Endometrium (tissue), 2 donors: Measurements from ENCODE around the gene NCEH1.
"Not testable (repeated sequence)": the region's sequence is repeated elsewhere in the genome, so short reads cannot be mapped to it uniquely, and the experiment has no call there.

Experiments
- FAIRE-seq: peaks from 2 replicates; lab custom pipeline; 2012; peaks lifted over from hg19 to GRCh38; lab: Jason Lieb, UNC
- donor health status: control.
- donor health status: control.

NCEH1 gene

DNA sequence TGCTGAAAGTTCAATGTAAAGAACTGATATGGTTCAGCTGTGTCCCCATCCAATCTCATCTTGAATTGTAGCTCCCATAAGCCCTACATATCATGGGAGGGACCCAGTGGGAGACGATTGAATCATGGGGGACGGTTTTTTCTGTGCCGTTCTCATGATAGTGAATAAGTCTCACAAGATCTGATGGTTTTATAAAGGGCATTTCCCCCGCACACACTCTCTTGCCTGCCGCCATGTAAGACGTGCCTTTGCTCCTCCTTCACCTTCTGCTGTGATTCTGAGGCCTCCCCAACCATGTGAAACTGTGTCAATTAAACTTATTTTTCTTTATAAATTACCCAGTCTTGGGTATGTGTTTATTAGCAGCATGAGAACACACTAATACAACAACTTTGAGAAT is 101.1 kb downstream of the NCEH1 start:
- no peak for FAIRE-seq

- no peak for FAIRE-seq
Measured at GRCh38 chr3:172608575-172608974, 102.3 kb downstream of the NCEH1 start.

DNA sequence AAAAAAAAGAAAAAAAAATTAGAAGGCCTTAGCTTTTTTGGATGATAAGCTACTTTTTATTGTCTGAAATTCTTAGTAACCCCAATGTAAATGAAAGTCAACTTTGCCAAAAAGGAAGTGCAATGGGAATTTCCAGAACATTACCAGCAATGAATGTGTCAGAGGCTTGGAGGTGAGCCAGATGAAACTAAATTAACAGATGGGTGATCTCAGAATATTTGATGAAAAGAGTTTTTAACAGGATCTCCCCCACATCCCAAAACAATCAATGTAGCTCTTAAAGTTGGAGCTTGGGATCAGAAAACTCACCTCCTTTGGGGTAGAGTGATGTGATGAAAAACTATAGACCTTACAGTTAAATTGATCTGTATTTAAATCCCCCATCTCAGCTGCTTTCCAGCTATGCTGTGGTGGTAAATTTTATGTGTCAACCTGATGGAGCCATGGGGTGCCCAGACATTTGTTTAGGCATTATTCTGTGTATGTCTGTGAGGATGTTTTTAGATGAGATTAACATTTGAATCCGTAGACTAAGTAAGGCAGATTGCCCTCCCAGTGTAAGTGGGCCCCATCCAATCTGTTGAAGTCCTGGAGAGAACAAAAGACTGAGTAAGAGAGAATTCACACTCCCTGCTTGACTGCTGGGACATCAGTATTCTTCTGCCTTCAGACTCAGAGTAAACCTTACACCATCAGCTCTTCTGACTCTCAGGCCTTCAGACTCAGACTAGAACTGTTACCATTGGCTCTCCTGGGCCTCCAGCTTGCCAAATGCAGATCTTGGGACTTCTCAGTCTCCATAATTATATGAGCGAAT is 103.4 kb downstream of the NCEH1 start:
- no peak for FAIRE-seq

DNA sequence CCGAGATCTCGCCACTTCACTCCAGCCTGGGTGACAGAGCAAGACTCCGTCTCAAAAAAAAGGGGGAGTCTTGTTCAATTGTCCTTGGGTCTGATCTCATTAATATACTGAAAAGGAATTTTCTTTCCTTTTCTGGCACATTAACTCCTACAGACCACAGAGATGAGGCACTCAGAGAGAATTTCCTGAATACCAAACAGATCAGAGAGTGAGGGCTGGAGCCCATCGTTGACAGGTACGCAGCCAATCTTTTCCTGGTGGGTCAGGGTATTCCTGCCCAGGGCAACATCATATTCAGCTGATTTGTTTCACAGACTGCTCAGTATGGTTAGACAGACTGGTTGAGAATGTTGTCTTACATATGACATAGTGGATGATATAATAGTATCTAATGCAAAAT is 104.8 kb downstream of the NCEH1 start:
- no peak for FAIRE-seq

DNA sequence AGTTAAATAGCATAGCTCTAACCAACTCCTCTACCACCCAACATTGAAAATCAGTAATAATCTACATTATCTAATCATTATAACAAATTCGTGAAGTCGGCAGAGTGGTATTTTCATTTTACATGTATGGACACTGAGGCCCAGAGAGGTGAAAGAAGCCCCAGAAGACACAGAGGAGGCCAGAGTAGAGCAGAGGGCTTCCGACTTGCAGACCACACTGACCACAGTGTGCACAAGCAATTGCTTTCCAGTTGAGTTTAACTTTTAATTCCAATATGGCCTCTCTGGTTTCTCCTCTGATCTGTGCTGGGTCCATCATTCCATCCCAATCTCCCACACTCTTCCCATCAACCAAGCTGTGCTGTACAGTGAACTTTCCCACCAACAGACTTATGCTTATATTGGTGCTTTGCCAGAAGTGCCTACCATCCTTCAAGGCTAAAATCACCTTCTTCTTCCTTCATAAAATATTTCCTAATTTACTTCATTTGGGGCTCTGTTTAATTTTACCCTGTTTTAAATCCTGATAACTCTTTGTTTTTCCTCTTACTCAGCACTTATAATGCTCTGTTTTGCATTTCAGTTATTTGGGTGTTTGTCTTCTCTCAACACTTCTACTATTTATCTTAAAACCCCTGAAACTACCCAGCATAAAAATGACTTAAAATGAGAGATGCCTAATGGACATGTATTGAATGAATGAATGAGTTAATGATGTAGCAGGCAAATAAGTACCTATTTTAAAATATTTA is 105.8 kb downstream of the NCEH1 start:
- FAIRE-seq = no peak

DNA sequence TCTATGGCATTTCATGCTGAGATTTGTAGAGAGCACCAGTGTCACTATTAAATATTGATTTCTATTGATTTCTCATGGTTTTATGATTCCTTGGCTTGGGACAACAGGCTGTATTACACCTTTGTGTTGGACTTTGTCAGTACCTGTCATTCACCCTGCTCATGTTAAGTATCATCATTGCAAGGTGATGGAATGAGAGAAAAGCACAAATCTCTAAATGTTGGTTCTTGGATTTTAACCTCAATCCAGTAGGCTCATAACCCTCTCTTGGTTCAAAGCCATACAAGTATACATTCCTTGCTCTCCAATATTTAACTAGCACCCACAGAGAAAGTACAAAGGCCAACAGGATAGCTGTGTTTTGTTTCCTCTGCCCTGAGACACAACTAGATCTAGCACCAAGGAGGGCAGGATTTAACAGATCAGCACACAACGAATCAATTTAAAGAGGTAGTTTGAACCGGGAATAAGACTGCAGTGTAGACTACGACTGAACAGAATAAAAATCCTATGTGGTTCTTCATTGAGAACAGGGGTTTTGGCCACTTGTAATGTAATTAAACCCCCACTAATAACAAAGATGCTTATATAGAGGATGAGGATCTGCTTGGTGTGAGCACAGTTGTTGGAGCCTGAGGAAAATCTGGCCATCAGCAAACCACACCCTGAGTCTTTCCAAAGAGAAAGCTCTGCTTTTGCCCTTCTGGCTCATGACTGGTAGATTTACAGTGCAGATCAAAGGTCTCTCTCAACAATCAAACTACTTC is 109.6 kb downstream of the NCEH1 start:
- no peak for FAIRE-seq

DNA sequence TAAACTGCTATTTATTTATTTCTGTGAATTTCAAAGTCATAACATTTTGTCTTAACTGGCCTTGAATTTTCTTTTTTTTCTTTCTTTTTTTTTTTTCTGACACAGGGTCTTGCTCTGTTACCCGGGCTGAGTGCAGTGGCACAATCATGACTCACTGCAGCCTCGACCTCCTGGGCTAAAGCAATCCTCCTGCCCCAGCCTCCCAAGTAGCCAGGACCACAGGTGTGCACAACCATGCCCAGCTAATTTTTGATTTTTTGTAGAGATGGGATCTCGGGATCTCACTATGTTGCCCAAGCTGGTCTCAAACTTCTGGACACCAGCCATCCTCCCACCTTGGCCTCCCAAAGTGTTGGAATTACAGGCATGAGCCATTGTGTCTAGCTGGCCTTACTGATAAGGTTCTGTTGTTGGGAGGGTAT is 110.2 kb downstream of the NCEH1 start:
- FAIRE-seq = no peak

DNA sequence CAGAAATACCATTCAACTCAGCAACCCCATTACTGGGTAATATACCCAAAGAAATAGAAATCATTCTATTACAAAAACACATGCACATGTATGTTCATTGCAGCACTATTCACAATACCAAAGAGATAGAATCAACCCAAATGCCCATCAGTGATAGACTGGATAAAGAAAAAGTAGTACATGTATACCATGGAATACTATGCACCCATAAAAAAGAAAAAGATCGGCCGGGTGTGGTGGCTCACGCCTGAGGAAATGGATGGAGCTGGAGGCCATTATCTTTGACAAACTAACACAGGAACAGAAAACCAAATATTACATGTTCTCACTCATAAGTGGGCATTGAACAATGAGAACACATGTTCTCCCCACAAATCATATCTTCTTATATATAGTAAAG is 112.0 kb downstream of the NCEH1 start:
- FAIRE-seq = no peak

GRCh38 chr3:172596394-172596706 is 114.5 kb downstream of the NCEH1 start:
- no peak for FAIRE-seq

GRCh38 chr3:172595664-172596393 is 115.0 kb downstream of the NCEH1 start:
- FAIRE-seq = peak; percentile 86

DNA sequence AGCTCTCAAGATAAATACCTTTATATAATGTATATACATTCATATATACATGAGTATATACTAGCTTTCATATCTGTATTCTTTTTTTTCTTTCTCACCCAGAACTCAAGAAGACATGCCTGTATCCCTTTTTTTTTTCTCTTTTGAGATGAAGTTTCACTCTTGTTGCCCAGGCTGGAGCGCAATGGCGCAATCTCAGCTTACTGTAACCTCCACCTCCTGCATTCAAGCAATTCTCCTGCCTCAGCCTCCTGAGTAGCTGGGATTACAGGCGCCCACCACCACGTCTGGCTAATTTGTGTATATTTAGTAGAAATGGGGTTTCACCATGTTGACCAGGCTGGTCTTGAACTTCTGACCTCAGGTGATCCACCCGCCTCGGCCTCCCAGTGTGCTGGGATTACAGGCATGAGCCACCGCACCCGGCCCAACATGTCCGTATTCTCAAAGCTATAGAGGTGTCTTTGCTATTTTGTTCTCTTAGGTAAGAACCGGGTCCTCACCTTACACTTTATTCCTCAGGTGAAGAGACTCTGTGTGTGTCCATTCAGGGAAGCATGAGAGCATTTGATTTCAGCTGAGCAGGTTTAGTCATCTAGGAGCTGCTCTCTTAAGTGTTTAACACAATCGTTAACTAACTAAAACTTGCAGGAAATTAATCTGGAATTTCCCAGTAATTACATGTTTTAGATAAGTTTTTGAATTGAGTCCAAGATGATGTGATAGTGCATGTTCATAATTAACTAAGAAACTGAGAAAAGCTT is 115.8 kb downstream of the NCEH1 start:
- not testable (repeated sequence) for FAIRE-seq

- FAIRE-seq = no peak
Measured at GRCh38 chr3:172592898-172593669, 117.8 kb downstream of the NCEH1 start.

DNA sequence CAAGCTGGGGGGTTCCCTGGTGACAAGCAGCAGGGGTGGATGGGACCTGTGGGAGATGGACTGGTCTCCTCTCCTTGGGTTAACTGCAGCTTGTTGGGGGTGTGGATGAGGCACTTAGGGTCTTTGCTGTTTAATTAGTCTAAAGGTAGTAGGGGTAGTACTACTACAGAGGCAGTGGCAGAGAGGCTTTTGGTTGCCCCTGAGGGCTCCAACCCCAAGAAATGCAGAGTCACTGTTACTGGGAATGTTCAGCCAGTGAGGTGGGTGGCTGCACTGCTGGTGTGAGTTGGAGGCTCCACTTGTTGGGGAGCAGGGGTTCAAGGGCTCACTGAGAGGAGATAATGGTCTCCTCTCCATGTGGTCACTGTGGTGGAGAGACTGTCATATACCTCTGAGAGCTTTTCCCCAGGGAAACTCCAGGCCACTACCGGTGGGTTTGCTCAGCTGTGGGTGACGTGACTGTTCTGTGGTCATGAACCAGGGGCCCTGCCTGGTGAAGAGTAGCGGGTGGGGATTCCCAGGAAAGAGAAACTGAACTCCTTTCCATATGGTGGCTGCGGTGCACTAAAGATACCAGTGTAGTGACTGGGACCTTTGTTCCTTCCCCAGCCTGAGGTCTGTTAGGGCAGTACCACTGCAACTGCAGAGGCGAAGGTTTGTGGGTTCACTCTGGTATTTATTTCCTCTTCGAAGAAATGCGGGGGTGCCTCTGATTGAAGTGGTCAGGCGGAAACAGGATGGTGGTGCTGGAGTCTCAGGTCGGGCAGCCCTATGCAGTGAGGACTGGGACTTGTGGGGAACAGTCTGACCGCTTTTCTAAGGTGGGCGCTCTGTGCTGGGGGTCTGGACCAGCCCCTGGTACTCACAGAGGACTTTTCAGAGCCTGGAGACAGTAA is 118.7 kb downstream of the NCEH1 start:
- FAIRE-seq = no peak

DNA sequence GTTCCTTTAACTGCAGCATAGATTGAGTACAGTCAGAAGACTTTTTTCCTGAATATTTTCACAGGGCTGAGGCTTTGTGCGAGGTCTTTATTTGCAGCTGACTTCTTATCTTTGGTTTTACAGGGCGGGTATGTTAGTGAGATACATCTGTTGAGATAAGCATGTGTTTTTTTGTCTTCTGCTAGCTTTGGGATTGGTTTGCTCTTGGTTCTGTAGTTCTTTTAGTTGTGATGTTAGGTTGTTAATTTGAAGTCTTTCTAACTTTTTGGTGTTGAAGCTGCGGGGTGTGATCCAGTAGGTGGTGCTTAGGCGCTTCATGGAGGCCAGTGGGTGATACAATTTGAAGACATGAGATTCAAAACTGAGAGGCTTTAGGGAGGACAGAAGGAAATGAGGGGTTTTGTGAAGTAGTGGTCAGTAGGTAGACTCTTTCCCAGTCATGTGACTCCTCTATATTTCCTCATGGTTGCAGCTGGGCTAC is 119.7 kb downstream of the NCEH1 start:
- FAIRE-seq = no peak

- FAIRE-seq = no peak
Measured at GRCh38 chr3:172586436-172586835, 124.4 kb downstream of the NCEH1 start.

- no peak for FAIRE-seq
Measured at GRCh38 chr3:172585954-172586353, 124.9 kb downstream of the NCEH1 start.

DNA sequence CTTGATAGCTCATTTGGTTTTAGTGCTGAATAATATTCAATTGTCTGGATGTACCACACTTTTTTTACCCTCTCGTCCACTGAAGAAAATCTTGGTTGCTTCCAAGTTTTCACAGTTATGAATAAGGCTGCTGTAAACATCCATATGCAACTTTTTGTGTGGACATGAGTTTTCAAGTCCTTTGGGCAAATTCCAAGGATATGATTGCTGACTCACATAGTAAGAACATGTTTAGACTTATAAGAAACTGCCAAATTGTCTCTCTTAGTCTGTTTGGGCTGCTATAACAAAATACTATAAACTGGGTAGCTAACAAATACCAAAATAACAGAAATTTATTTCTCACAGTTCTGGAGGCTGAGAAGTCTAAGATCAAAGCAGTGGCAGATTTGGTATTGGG is 128.2 kb downstream of the NCEH1 start:
- no peak for FAIRE-seq

GRCh38 chr3:172581757-172582166 is 129.1 kb downstream of the NCEH1 start:
- FAIRE-seq = no peak

GRCh38 chr3:172580680-172581401 is 130.0 kb downstream of the NCEH1 start:
- FAIRE-seq = no peak
